ENCODE results near the gene FRMD4A. TPM values are rescaled to one million over a fixed set of nuclear protein-coding genes. Genes with fewer than 3 reads are reported as not detected.
A peak's percentile ranks its signal among the peaks of the same experiment; 100 is the strongest.

The FRMD4A gene
- total and polyA plus RNA-seq, 10 of the 15 experiments (the other 5 are each of a cell fraction or from before 2014, with no cell fraction given): 17.8 to 75.2 (median 39.1) TPM

DNA sequence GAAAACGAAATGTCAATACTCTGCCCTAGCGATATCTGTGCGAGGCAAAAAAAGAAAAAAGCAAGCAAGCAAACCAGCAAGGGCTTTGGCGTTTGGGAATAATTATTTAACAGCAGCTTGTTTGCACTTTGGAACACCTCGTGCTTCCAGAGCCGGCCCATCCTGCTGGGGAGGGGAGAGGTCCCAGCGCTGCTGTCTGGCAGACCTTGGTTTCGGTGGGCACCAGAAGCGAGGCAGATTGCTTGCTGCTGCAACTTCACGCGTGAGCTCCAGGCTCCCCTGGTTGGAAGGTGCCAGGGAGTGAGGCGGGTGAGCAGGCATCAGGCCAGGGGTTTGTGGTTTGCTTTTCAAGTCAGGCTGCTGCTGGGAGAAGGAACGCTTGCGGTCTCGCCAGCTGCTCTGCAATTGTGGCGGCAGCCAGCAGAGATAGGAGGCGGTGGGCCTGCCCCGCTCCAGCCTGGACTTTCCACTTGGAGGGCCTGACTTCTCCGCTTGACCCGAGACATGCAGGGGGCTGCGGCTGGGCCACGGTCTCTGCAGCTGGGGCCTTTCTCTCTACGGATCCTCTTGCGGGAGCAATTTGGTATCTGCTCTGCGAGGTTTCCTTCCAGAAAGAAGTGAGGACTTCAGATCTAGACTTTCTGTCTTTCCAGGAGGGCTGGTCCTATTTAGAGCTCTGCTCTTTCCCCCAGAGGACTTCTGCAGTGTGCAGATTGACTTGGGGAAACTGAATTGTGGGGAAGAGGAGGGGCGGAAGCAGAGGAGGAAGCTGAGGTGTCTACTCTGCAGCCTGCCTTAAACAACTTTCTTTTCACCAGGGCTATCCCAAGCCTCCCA is 612.6 kb downstream of the FRMD4A start (continued):
- TF ChIP-seq, protein P1, sequence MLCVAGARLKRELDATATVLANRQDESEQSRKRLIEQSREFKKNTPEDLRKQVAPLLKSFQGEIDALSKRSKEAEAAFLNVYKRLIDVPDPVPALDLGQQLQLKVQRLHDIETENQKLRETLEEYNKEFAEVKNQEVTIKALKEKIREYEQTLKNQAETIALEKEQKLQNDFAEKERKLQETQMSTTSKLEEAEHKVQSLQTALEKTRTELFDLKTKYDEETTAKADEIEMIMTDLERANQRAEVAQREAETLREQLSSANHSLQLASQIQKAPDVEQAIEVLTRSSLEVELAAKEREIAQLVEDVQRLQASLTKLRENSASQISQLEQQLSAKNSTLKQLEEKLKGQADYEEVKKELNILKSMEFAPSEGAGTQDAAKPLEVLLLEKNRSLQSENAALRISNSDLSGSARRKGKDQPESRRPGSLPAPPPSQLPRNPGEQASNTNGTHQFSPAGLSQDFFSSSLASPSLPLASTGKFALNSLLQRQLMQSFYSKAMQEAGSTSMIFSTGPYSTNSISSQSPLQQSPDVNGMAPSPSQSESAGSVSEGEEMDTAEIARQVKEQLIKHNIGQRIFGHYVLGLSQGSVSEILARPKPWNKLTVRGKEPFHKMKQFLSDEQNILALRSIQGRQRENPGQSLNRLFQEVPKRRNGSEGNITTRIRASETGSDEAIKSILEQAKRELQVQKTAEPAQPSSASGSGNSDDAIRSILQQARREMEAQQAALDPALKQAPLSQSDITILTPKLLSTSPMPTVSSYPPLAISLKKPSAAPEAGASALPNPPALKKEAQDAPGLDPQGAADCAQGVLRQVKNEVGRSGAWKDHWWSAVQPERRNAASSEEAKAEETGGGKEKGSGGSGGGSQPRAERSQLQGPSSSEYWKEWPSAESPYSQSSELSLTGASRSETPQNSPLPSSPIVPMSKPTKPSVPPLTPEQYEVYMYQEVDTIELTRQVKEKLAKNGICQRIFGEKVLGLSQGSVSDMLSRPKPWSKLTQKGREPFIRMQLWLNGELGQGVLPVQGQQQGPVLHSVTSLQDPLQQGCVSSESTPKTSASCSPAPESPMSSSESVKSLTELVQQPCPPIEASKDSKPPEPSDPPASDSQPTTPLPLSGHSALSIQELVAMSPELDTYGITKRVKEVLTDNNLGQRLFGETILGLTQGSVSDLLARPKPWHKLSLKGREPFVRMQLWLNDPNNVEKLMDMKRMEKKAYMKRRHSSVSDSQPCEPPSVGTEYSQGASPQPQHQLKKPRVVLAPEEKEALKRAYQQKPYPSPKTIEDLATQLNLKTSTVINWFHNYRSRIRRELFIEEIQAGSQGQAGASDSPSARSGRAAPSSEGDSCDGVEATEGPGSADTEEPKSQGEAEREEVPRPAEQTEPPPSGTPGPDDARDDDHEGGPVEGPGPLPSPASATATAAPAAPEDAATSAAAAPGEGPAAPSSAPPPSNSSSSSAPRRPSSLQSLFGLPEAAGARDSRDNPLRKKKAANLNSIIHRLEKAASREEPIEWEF (IDR thresholded peaks at IDR 0.05; ENCODE audit: insufficient replicate concordance, low read depth, low read length): no peak
- no peak for TF ChIP-seq HDAC2 (IDR thresholded peaks at IDR 0.05)
- peak; percentile 38; the same call in 1 of the 2 replicates for TF ChIP-seq MTA2 (IDR thresholded peaks at IDR 0.05; ENCODE audit: low read depth)
- no peak for TF ChIP-seq GABPA (IDR thresholded peaks at IDR 0.05; ENCODE audit: low read depth)
- peak; percentile 73 for TF ChIP-seq CBFB (IDR thresholded peaks at IDR 0.05; ENCODE audit: low read depth)
- peak; percentile 86 for TF ChIP-seq EED (IDR thresholded peaks at IDR 0.05; ENCODE audit: low read depth)
- no peak for TF ChIP-seq STAT1 (conservative IDR thresholded peaks at IDR 0.05)
- peak; percentile 70; the same call in 1 of the 2 replicates for TF ChIP-seq TCF12 (IDR thresholded peaks at IDR 0.05; ENCODE audit: low read depth, low read length)
- TF ChIP-seq, protein P2, sequence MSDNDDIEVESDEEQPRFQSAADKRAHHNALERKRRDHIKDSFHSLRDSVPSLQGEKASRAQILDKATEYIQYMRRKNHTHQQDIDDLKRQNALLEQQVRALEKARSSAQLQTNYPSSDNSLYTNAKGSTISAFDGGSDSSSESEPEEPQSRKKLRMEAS (IDR thresholded peaks at IDR 0.05; ENCODE audit: low read depth, low read length): peak; percentile 27; the same call in 1 of the 2 replicates
- 0 out of 2 replicates have a peak, but pooled peaks have one; percentile 23 for TF ChIP-seq POLR2A (IDR thresholded peaks at IDR 0.05; ENCODE audit: low read depth, low read length)
- no peak for TF ChIP-seq TBL1XR1 (IDR thresholded peaks at IDR 0.05; ENCODE audit: low read depth, low read length)
- TF ChIP-seq LARP7 (IDR thresholded peaks at IDR 0.05): no peak
- TF ChIP-seq NFIC (IDR thresholded peaks at IDR 0.05; ENCODE audit: low read depth, low read length): no peak
- TF ChIP-seq ESRRA (IDR thresholded peaks at IDR 0.05; ENCODE audit: low read length): no peak
- TF ChIP-seq NR2F1 (conservative IDR thresholded peaks at IDR 0.05): no peak
- TF ChIP-seq PAX5 (IDR thresholded peaks at IDR 0.05; ENCODE audit: borderline replicate concordance, low read depth, low read length): peak; percentile 38; the same call in 1 of the 2 replicates
- TF ChIP-seq SMARCA5 (IDR thresholded peaks at IDR 0.05): no peak
- TF ChIP-seq MYC (IDR thresholded peaks at IDR 0.05; ENCODE audit: insufficient read depth, insufficient read length, insufficient replicate concordance, low read length, severe bottlenecking): no peak
- no peak for TF ChIP-seq MYB (IDR thresholded peaks at IDR 0.05; ENCODE audit: borderline replicate concordance, low read depth, low read length)
- TF ChIP-seq, protein P3, sequence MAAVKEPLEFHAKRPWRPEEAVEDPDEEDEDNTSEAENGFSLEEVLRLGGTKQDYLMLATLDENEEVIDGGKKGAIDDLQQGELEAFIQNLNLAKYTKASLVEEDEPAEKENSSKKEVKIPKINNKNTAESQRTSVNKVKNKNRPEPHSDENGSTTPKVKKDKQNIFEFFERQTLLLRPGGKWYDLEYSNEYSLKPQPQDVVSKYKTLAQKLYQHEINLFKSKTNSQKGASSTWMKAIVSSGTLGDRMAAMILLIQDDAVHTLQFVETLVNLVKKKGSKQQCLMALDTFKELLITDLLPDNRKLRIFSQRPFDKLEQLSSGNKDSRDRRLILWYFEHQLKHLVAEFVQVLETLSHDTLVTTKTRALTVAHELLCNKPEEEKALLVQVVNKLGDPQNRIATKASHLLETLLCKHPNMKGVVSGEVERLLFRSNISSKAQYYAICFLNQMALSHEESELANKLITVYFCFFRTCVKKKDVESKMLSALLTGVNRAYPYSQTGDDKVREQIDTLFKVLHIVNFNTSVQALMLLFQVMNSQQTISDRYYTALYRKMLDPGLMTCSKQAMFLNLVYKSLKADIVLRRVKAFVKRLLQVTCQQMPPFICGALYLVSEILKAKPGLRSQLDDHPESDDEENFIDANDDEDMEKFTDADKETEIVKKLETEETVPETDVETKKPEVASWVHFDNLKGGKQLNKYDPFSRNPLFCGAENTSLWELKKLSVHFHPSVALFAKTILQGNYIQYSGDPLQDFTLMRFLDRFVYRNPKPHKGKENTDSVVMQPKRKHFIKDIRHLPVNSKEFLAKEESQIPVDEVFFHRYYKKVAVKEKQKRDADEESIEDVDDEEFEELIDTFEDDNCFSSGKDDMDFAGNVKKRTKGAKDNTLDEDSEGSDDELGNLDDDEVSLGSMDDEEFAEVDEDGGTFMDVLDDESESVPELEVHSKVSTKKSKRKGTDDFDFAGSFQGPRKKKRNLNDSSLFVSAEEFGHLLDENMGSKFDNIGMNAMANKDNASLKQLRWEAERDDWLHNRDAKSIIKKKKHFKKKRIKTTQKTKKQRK (IDR thresholded peaks at IDR 0.05; ENCODE audit: low read depth, low read length): no peak

Measured in GM12878 (cell line).